Fibroblast of lung (primary cell): Measurements from ENCODE around the gene POLR2B.
"Not testable (repeated sequence)": the region's sequence is repeated elsewhere in the genome, so short reads cannot be mapped to it uniquely, and the experiment has no call there.

Experiments used
- EZH2 ChIP-seq: IDR thresholded peaks from 2 replicates; pipeline ENCODE4 v1.5.1; 2012; ENCODE audit warnings: low read length, control low read depth, mild to moderate bottlenecking; ENCODE audit errors: missing control alignments
- TF ChIP-seq, protein P1 (sequence below), 2 donors: IDR thresholded peaks in 1 of 2; conservative IDR thresholded peaks in 1 of 2; 1 replicate in 1 of 2; 2 replicates in 1 of 2; pipeline ENCODE4 v1.5.1; 2011 to 2012; ENCODE audit warnings: low read length in 2 of 2, control low read depth in 1 of 2, inconsistent platforms in 1 of 2, low read depth in 1 of 2, mild to moderate bottlenecking in 1 of 2

- TF ChIP-seq, protein P1, sequence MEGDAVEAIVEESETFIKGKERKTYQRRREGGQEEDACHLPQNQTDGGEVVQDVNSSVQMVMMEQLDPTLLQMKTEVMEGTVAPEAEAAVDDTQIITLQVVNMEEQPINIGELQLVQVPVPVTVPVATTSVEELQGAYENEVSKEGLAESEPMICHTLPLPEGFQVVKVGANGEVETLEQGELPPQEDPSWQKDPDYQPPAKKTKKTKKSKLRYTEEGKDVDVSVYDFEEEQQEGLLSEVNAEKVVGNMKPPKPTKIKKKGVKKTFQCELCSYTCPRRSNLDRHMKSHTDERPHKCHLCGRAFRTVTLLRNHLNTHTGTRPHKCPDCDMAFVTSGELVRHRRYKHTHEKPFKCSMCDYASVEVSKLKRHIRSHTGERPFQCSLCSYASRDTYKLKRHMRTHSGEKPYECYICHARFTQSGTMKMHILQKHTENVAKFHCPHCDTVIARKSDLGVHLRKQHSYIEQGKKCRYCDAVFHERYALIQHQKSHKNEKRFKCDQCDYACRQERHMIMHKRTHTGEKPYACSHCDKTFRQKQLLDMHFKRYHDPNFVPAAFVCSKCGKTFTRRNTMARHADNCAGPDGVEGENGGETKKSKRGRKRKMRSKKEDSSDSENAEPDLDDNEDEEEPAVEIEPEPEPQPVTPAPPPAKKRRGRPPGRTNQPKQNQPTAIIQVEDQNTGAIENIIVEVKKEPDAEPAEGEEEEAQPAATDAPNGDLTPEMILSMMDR (conservative IDR thresholded peaks at IDR 0.05 in 1 of 2, IDR thresholded peaks at IDR 0.05 in 1 of 2; ENCODE audit: low read depth in 1 of 2, low read length in 2 of 2): not testable (repeated sequence)
- not testable (repeated sequence) for TF ChIP-seq EZH2
Observed at GRCh38 chr4:57060717-57061067, 82.0 kb downstream of the POLR2B start.
